Naive thymus-derived CD4-positive, alpha-beta T cell (primary cell): ENCODE measurements around the gene LSM6. TPM values are rescaled to one million over a fixed set of nuclear protein-coding genes. Genes with fewer than 3 reads are reported as not detected.

Experiments
- ATAC-seq: fragments of 150-1000 bp; cut with Tn5 transposase; 2 replicates; pipeline ENCODE4 v1.10.0; 2021; ENCODE audit warnings: mild to moderate bottlenecking, moderate library complexity
- CTCF ChIA-PET: fragments of 350-600 bp; sonication (Branson Sonifier 250); formaldehyde crosslinking; loops from one replicate; lab custom pipeline; 2021; ENCODE audit warnings: antibody characterized with exemption; lab: Charles Lee
- POLR2A ChIA-PET: fragments of 350-600 bp; sonication (Branson Sonifier 250); formaldehyde crosslinking; loops from one replicate; lab custom pipeline; 2021; ENCODE audit warnings: antibody characterized with exemption, inconsistent platforms; lab: Charles Lee
- DNase-seq, 9 donors: peaks; one replicate each; pipeline versions ENCODE4 v3.0.0 to v3.0.0-alpha.2; 2020 to 2022; ENCODE audit warnings: mixed read lengths in 1 of 9
- H3K27ac ChIP-seq: one replicate; pipeline ENCODE4 v1.7.0; 2013; ENCODE audit warnings: mild to moderate bottlenecking, low read depth, low read length, moderate library complexity
- H3K27me3 ChIP-seq, 2 donors: one replicate each; pipeline ENCODE4 v1.7.0; 2013; ENCODE audit warnings: low read length in 2 of 2, mild to moderate bottlenecking in 2 of 2, moderate library complexity in 2 of 2; ENCODE audit not compliant: control insufficient read depth in 2 of 2, insufficient read depth in 2 of 2
- H3K36me3 ChIP-seq, 3 experiments: 1 replicate in 2 of 3; 2 replicates in 1 of 3; pipeline ENCODE4 v1.7.0; 2013; ENCODE audit warnings: low read length in 3 of 3, mild to moderate bottlenecking in 3 of 3, moderate library complexity in 1 of 3; ENCODE audit not compliant: insufficient read depth in 3 of 3, control insufficient read depth in 2 of 3
- H3K4me1 ChIP-seq, 2 donors: one replicate each; pipeline ENCODE4 v1.7.0; 2013; ENCODE audit warnings: low read length in 2 of 2, mild to moderate bottlenecking in 2 of 2, moderate library complexity in 1 of 2; ENCODE audit not compliant: control insufficient read depth in 2 of 2, insufficient read depth in 2 of 2
- H3K4me3 ChIP-seq: 2 replicates; pipeline ENCODE4 v1.7.0; 2013; ENCODE audit warnings: mild to moderate bottlenecking, low read length
- H3K9me3 ChIP-seq, 3 experiments: 1 replicate in 2 of 3; 2 replicates in 1 of 3; pipeline ENCODE4 v1.7.0; 2013; ENCODE audit warnings: low read length in 3 of 3; ENCODE audit not compliant: control insufficient read depth in 2 of 3
- H3K27ac Mint-ChIP-seq, 9 donors: one replicate each; pipeline ENCODE4 v1.8.0; 2020 to 2022; ENCODE audit warnings: mixed read lengths in 9 of 9, mild to moderate bottlenecking in 8 of 9, moderate library complexity in 5 of 9, inconsistent platforms in 2 of 9
- H3K27me3 Mint-ChIP-seq, 5 donors: one replicate each; pipeline ENCODE4 v1.8.0; 2021 to 2022; ENCODE audit warnings: mixed read lengths in 5 of 5, mild to moderate bottlenecking in 1 of 5
- H3K36me3 Mint-ChIP-seq, 5 donors: one replicate each; pipeline ENCODE4 v1.8.0; 2020 to 2022; ENCODE audit warnings: mixed read lengths in 5 of 5, mild to moderate bottlenecking in 3 of 5, inconsistent platforms in 1 of 5
- H3K4me1 Mint-ChIP-seq, 7 donors: one replicate each; pipeline ENCODE4 v1.8.0; 2020 to 2022; ENCODE audit warnings: mixed read lengths in 7 of 7, mild to moderate bottlenecking in 3 of 7, inconsistent platforms in 1 of 7
- H3K4me3 Mint-ChIP-seq, 10 donors: one replicate each; pipeline ENCODE4 v1.8.0; 2020 to 2022; ENCODE audit warnings: mild to moderate bottlenecking in 10 of 10, mixed read lengths in 10 of 10, moderate library complexity in 6 of 10, inconsistent platforms in 2 of 10
- H3K9me3 Mint-ChIP-seq, 11 donors: one replicate each; pipeline ENCODE4 v1.8.0; 2020 to 2022; ENCODE audit warnings: mixed read lengths in 11 of 11, mild to moderate bottlenecking in 4 of 11, inconsistent platforms in 1 of 11, moderate library complexity in 1 of 11
- intact Hi-C, 2 donors: fragments of 100-400 bp; cut with micrococcal nuclease; formaldehyde crosslinking; loops; one replicate each; pipeline ENCODE4 v1.15.1; 2023
- polyA plus RNA-seq, 2 donors: library from polyadenylated mRNA; unstranded; fragments of 300-500 nt; fragmentation: Illumina TruSeq; gene quantifications; one replicate each; pipeline ENCODE4 v1.2.3, GENCODE V29; 2021
- total RNA-seq, 6 experiments: library from RNA in 5 of 6; stranded (reverse) in 5 of 6; gene quantifications; 1 replicate in 5 of 6; 2 replicates in 1 of 6; pipeline ENCODE4 v1.2.3 and lab custom pipeline; 2021 to 2026

Gene LSM6
- total and polyA plus RNA-seq, 7 experiments from 2014 or later: 24.7 to 73.6 (median 48.3) TPM

DNA sequence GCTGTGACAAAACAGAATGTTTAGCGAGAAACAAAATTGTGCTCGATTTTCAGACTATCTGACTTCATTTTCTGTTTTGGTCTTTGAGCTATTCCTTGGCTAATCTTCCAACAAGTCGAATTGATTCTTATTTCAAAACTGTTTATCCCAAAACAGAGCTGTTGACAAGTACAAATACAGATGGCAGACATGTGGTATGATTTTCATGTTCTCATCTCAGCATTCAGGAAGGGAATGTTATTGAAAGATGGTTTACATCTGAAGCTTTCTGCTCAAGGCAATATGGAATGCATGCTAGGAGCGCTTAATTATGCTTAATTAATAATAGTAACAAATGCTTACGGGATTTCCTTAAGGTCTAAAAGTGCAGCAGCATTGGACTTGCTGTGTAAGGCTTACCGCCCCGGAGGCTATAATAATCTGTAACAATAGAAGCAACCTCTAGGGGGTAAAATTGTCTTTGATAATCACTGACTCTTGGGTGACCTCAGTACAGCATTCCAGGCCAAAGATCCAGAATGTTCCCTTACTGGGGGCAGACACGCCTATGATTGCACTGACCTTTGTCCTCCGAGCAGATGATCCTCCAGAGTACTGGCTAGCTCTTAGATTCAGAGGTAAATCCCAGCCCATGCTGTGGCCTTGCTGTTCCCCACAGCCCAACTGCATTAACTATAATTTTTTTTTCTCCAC lies 16.4 kb downstream of the LSM6 start:
- CTCF ChIA-PET: no interaction called here
- Mint-ChIP-seq H3K27me3 (no peaks in the 10 kb centered on the region), H3K9me3 (no peaks in the 10 kb centered on the region), H3K36me3 (peaks cover 8 to 34% (median 22%) of the 10 kb centered on the region in 5 donors), H3K4me1 (peaks cover 0 to under 1% (median 0%) of the 10 kb centered on the region in 7 donors), H3K4me3 (no peak overlapping the region), H3K27ac (no peak overlapping the region)
- Histone ChIP-seq H3K27ac (no peak overlapping the region), H3K4me3 (no peak overlapping the region), H3K36me3 (peaks cover 0 to 35% (median 15%) of the 10 kb centered on the region in 3 experiments), H3K27me3 (no peaks in the 10 kb centered on the region), H3K9me3 (no peaks in the 10 kb centered on the region), H3K4me1 (no peaks in the 10 kb centered on the region)
- intact Hi-C loops: no loop called here
- DNase-seq: no peak
- POLR2A ChIA-PET: no interaction called here
- no peak for ATAC-seq

GRCh38 chr4:146193628-146194027 lies 18.1 kb downstream of the LSM6 start:
- Histone ChIP-seq H3K4me1 (no peaks in the 10 kb centered on the region), H3K4me3 (no peak overlapping the region), H3K27me3 (no peaks in the 10 kb centered on the region), H3K36me3 (peaks cover 0 to 19% (median 5%) of the 10 kb centered on the region in 3 experiments), H3K27ac (no peak overlapping the region), H3K9me3 (no peaks in the 10 kb centered on the region)
- intact Hi-C loops: no loop called here
- Mint-ChIP-seq H3K27ac (no peak overlapping the region), H3K4me3 (no peak overlapping the region), H3K36me3 (peaks cover 3 to 26% (median 15%) of the 10 kb centered on the region in 5 donors), H3K27me3 (no peaks in the 10 kb centered on the region), H3K4me1 (no peaks in the 10 kb centered on the region), H3K9me3 (no peaks in the 10 kb centered on the region)
- ChIA-PET POLR2A (no interaction called here), CTCF (no interaction called here)
- DNase-seq (no peak), ATAC-seq (no peak)

GRCh38 chr4:146194212-146194611 lies 18.7 kb downstream of the LSM6 start:
- no peak for DNase-seq
- H3K4me3 ChIP-seq: no peak overlapping the region
- peaks cover 0 to 14% (median 5%) of the 10 kb centered on the region in 3 experiments for H3K36me3 ChIP-seq
- POLR2A ChIA-PET: no interaction called here
- Mint-ChIP-seq H3K4me1 (no peaks in the 10 kb centered on the region), H3K9me3 (no peaks in the 10 kb centered on the region), H3K27ac (no peak overlapping the region), H3K4me3 (no peak overlapping the region), H3K36me3 (peaks cover 3 to 26% (median 15%) of the 10 kb centered on the region in 5 donors), H3K27me3 (no peaks in the 10 kb centered on the region)
- CTCF ChIA-PET: no interaction called here
- H3K4me1 ChIP-seq: no peaks in the 10 kb centered on the region
- no peaks in the 10 kb centered on the region for H3K9me3 ChIP-seq
- intact Hi-C loops: no loop called here
- no peaks in the 10 kb centered on the region for H3K27me3 ChIP-seq
- no peak for ATAC-seq
- H3K27ac ChIP-seq: no peak overlapping the region

DNA sequence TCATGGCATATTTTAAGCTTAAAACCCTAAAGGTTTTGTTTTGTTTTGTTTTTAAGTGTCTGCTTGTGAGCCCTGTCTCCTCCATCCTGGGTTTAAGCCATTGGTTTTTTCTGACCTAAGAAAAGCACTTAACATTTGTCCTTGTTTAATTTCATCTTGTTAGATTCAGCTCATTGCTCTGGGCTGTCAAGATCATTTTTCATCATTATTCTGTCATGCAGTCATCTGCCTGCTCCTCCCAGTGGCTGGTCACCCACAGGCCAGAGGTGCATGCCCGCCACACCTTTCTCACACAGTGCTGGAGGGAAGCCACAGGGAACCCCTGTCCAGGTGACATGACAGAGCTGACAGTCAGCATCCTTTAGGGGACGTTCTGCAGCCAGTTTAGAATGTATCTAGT lies 27.1 kb downstream of the LSM6 start:
- ChIA-PET CTCF (no interaction called here), POLR2A (no interaction called here)
- Mint-ChIP-seq H3K4me1 (peaks cover 0 to 3% (median 0%) of the 10 kb centered on the region in 7 donors), H3K36me3 (peaks cover 1 to 38% (median 29%) of the 10 kb centered on the region in 5 donors), H3K27me3 (peaks cover 0 to 3% (median 0%) of the 10 kb centered on the region in 5 donors), H3K4me3 (no peak overlapping the region), H3K9me3 (peaks cover 0 to 5% (median 0%) of the 10 kb centered on the region in 11 donors), H3K27ac (no peak overlapping the region)
- Histone ChIP-seq H3K9me3 (no peaks in the 10 kb centered on the region), H3K4me3 (no peak overlapping the region), H3K27ac (no peak overlapping the region), H3K4me1 (no peaks in the 10 kb centered on the region), H3K36me3 (no peaks in the 10 kb centered on the region), H3K27me3 (no peaks in the 10 kb centered on the region)
- intact Hi-C loops: no loop called here
- DNase-seq (no peak), ATAC-seq (no peak)

DNA sequence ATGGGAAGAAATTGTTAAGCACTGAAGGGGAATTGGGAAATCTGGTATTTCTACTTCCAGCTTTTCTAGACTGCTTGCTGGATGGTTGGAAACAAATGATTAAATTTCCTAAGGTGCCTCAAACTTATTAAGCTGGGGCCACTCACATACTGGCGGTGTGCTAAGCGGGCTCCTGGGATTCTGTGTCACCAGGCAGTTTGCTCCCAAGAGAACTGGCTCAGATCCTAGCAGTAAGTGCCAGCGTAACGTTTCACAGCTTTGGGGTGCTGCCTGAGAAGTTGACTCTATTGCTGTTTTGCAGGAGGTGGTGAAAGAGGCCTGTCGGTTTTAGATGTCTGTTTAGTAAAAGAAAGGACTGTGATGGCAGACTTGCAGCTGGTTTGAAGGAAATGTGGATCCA lies 31.9 kb downstream of the LSM6 start:
- Histone ChIP-seq H3K27me3 (no peaks in the 10 kb centered on the region), H3K36me3 (no peaks in the 10 kb centered on the region), H3K4me1 (no peaks in the 10 kb centered on the region), H3K27ac (no peak overlapping the region), H3K4me3 (no peak overlapping the region), H3K9me3 (no peaks in the 10 kb centered on the region)
- no peak overlapping the region for H3K27ac Mint-ChIP-seq
- POLR2A ChIA-PET: no interaction called here
- no peak overlapping the region for H3K4me3 Mint-ChIP-seq
- peaks cover 1 to 29% (median 21%) of the 10 kb centered on the region in 5 donors for H3K36me3 Mint-ChIP-seq
- intact Hi-C loops: no loop called here
- CTCF ChIA-PET: no interaction called here
- no peak for ATAC-seq
- H3K27me3 Mint-ChIP-seq: peaks cover 0 to 12% (median 4%) of the 10 kb centered on the region in 5 donors
- DNase-seq: no peak
- H3K4me1 Mint-ChIP-seq: peaks cover 0 to 3% (median 0%) of the 10 kb centered on the region in 7 donors
- peaks cover 0 to 5% (median 0%) of the 10 kb centered on the region in 11 donors for H3K9me3 Mint-ChIP-seq

GRCh38 chr4:146210890-146211289 lies 35.4 kb downstream of the LSM6 start:
- Mint-ChIP-seq H3K9me3 (no peaks in the 10 kb centered on the region), H3K27ac (no peak overlapping the region), H3K36me3 (peaks cover 0 to 6% (median 0%) of the 10 kb centered on the region in 5 donors), H3K27me3 (peaks cover 0 to 12% (median 4%) of the 10 kb centered on the region in 5 donors), H3K4me3 (no peak overlapping the region), H3K4me1 (no peaks in the 10 kb centered on the region)
- DNase-seq (no peak), ATAC-seq (no peak)
- H3K36me3 ChIP-seq: no peaks in the 10 kb centered on the region
- ChIA-PET CTCF (no interaction called here), POLR2A (no interaction called here)
- intact Hi-C loops: no loop called here
- no peaks in the 10 kb centered on the region for H3K27me3 ChIP-seq
- no peaks in the 10 kb centered on the region for H3K4me1 ChIP-seq
- H3K9me3 ChIP-seq: no peaks in the 10 kb centered on the region
- no peak overlapping the region for H3K27ac ChIP-seq
- no peak overlapping the region for H3K4me3 ChIP-seq

- POLR2A ChIA-PET: no interaction called here
- H3K9me3 ChIP-seq: no peaks in the 10 kb centered on the region
Observed at GRCh38 chr4:146211440-146211839, 35.9 kb downstream of the LSM6 start.

More at GRCh38 chr4:146211440-146211839, 35.9 kb downstream of the LSM6 start:
- Mint-ChIP-seq H3K27ac (no peak overlapping the region), H3K9me3 (no peaks in the 10 kb centered on the region), H3K36me3 (peaks cover 0 to 6% (median 0%) of the 10 kb centered on the region in 5 donors), H3K4me3 (no peak overlapping the region), H3K27me3 (peaks cover 0 to 12% (median 4%) of the 10 kb centered on the region in 5 donors), H3K4me1 (no peaks in the 10 kb centered on the region)
- H3K27ac ChIP-seq: no peak overlapping the region
- CTCF ChIA-PET: no interaction called here
- H3K36me3 ChIP-seq: no peaks in the 10 kb centered on the region
- intact Hi-C loops: no loop called here
- ATAC-seq: no peak
- DNase-seq: no peak
- H3K4me1 ChIP-seq: no peaks in the 10 kb centered on the region
- H3K4me3 ChIP-seq: no peak overlapping the region
- no peaks in the 10 kb centered on the region for H3K27me3 ChIP-seq
